Measurements from ENCODE around the gene IFNA6.

IFNA6 gene

GRCh38 chr9:21392270-21392669 lies 41.6 kb upstream of the IFNA6 start:
- TF ChIP-seq ZNF302 (tag by site-specific recombination; IDR thresholded peaks at IDR 0.05; ENCODE audit: low read depth): no peak
- TF ChIP-seq SALL2 (tag by site-specific recombination; IDR thresholded peaks at IDR 0.05; ENCODE audit: borderline replicate concordance): no peak
- no peak for TF ChIP-seq ZEB2 (tag by site-specific recombination; IDR thresholded peaks at IDR 0.05)
- no peak for TF ChIP-seq PRDM10 (tag by site-specific recombination; IDR thresholded peaks at IDR 0.05)
- TF ChIP-seq ZNF639 (tag by site-specific recombination; IDR thresholded peaks at IDR 0.05): no peak
- no peak for TF ChIP-seq ZFP3 (tag by site-specific recombination; IDR thresholded peaks at IDR 0.05; ENCODE audit: low read depth)
- TF ChIP-seq ZBTB44 (tag by site-specific recombination; IDR thresholded peaks at IDR 0.05): no peak
- no peak for TF ChIP-seq ZBTB17 (tag by site-specific recombination; IDR thresholded peaks at IDR 0.05)
- TF ChIP-seq PRDM4 (tag by site-specific recombination; IDR thresholded peaks at IDR 0.05): no peak
- no peak for TF ChIP-seq ZNF23 (tag by site-specific recombination; IDR thresholded peaks at IDR 0.05; ENCODE audit: borderline replicate concordance)
- TF ChIP-seq KLF1 (tag by site-specific recombination; IDR thresholded peaks at IDR 0.05): no peak
- no peak for TF ChIP-seq ZNF660 (tag by site-specific recombination; IDR thresholded peaks at IDR 0.05)
- TF ChIP-seq BCL11A (tag by site-specific recombination; IDR thresholded peaks at IDR 0.05; ENCODE audit: low read depth): no peak
- Histone ChIP-seq H3K36me3 (ENCODE audit: control insufficient read depth in 2 of 2, insufficient read depth in 1 of 2, low read length in 2 of 2) (no peaks in the 10 kb centered on the region), H3K4me3 (ENCODE audit: low read depth, low read length) (no peak overlapping the region), H3K9me3 (ENCODE audit: control insufficient read depth, insufficient read depth, low read depth, low read length) (no peaks in the 10 kb centered on the region), H3K4me1 (ENCODE audit: control insufficient read depth, insufficient read depth, low read length) (no peaks in the 10 kb centered on the region), H3K27ac (ENCODE audit: extremely low read depth, low read depth, low read length) (no peak overlapping the region)
- POLR2A ChIA-PET: no interaction called here
- CTCF ChIA-PET: interaction anchor here (0.6 to 2.7 kb wide), 10 partner anchors 8 to 143 kb away, joined by 3 to 11 read pairs (median 4); no protein-coding TSS in a partner anchor

- peaks cover 6% of the 10 kb centered on the region; the same call in 1 of the 2 replicates for H3K4me1 ChIP-seq (ENCODE audit: control insufficient read depth, insufficient read depth, low read length)
- no peaks in the 10 kb centered on the region for H3K36me3 ChIP-seq (ENCODE audit: control insufficient read depth in 2 of 2, insufficient read depth in 1 of 2, low read length in 2 of 2)
- CTCF ChIA-PET: interaction anchor here (0.7 to 1.5 kb wide), 2 partner anchors 13 to 68 kb away, joined by 3 to 5 read pairs; no protein-coding TSS in a partner anchor
- POLR2A ChIA-PET: no interaction called here
- no peak within 1 kb of the TSS for H3K27ac ChIP-seq (ENCODE audit: extremely low read depth, low read depth, low read length)
- H3K9me3 ChIP-seq (ENCODE audit: control insufficient read depth, insufficient read depth, low read depth, low read length): no peaks in the 10 kb centered on the region
- H3K4me3 ChIP-seq (ENCODE audit: low read depth, low read length): no peak within 1 kb of the TSS
- TF ChIP-seq ZNF366 (tag by site-specific recombination; conservative IDR thresholded peaks at IDR 0.05) (no peak), TSHZ1 (tag by site-specific recombination; IDR thresholded peaks at IDR 0.05; ENCODE audit: borderline replicate concordance) (no peak), PRDM10 (tag by site-specific recombination; IDR thresholded peaks at IDR 0.05) (no peak), ZNF544 (tag by site-specific recombination; IDR thresholded peaks at IDR 0.05) (no peak), ZNF670 (tag by site-specific recombination; IDR thresholded peaks at IDR 0.05; ENCODE audit: low read depth) (no peak)
Measured at GRCh38 chr9:21385131-21385670, 34.5 kb upstream of the IFNA6 start, which contains the start of gene IFNA2. Gene IFNA2, minus strand, starts transcription at chr9:21385398. Its CDS starts 69 bp downstream, at chr9:21385329.

Data from HEK293 (cell line).